GM10248 (cell line): ENCODE measurements around the gene TRAPPC12.

Source experiments
- CTCF ChIA-PET: fragments of 300-600 bp; sonication (Branson Sonifier 250); formaldehyde crosslinking; extraction: SDS; loops from one replicate; lab custom pipeline; 2021; ENCODE audit warnings: antibody characterized with exemption; lab: Yijun Ruan, JAX
- POLR2A ChIA-PET: fragments of 350-650 bp; sonication (Branson Sonifier 250); formaldehyde crosslinking; extraction: SDS; loops from one replicate; lab custom pipeline; 2020; ENCODE audit warnings: antibody characterized with exemption; lab: Yijun Ruan, JAX
- DNase-seq: peaks from one replicate; pipeline ENCODE4 v3.0.0; 2012; ENCODE audit errors: extremely low spot score
- TF ChIP-seq, protein P1 (sequence below): IDR thresholded peaks from 2 replicates; pipeline ENCODE4 v1.5.1; 2012; ENCODE audit warnings: mild to moderate bottlenecking, low read depth; ENCODE audit errors: extremely low read depth, missing control alignments, control extremely low read depth

The TRAPPC12 gene

GRCh38 chr2:3464401-3465005 lies 85.0 kb downstream of the TRAPPC12 start:
- ChIA-PET POLR2A (no interaction called here), CTCF (interaction anchor here (1.8 to 11.1 kb wide), 5 partner anchors 9 to 37 kb away, joined by 7 to 103 read pairs (median 49); no protein-coding TSS in a partner anchor)
- DNase-seq, result no peak
- TF ChIP-seq, protein P1, sequence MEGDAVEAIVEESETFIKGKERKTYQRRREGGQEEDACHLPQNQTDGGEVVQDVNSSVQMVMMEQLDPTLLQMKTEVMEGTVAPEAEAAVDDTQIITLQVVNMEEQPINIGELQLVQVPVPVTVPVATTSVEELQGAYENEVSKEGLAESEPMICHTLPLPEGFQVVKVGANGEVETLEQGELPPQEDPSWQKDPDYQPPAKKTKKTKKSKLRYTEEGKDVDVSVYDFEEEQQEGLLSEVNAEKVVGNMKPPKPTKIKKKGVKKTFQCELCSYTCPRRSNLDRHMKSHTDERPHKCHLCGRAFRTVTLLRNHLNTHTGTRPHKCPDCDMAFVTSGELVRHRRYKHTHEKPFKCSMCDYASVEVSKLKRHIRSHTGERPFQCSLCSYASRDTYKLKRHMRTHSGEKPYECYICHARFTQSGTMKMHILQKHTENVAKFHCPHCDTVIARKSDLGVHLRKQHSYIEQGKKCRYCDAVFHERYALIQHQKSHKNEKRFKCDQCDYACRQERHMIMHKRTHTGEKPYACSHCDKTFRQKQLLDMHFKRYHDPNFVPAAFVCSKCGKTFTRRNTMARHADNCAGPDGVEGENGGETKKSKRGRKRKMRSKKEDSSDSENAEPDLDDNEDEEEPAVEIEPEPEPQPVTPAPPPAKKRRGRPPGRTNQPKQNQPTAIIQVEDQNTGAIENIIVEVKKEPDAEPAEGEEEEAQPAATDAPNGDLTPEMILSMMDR, result no peak

- TF ChIP-seq, protein P1, result no peak
- CTCF ChIA-PET, result interaction anchor here (1.1 to 11.1 kb wide), 3 partner anchors 8 to 186 kb away, joined by 3 to 103 read pairs (median 3); no protein-coding TSS in a partner anchor
- DNase-seq, result no peak
- POLR2A ChIA-PET, result no interaction called here
Measured at GRCh38 chr2:3465328-3465727, 85.8 kb downstream of the TRAPPC12 start.

GRCh38 chr2:3465844-3466481 lies 86.5 kb downstream of the TRAPPC12 start:
- ChIA-PET CTCF (interaction anchor here (0.9 to 11.1 kb wide), 4 partner anchors 9 to 186 kb away, joined by 3 to 103 read pairs (median 3); no protein-coding TSS in a partner anchor), POLR2A (no interaction called here)
- TF ChIP-seq, protein P1, result no peak
- no peak for DNase-seq

GRCh38 chr2:3466482-3466863 lies 87.0 kb downstream of the TRAPPC12 start:
- DNase-seq, result no peak
- CTCF ChIA-PET, result interaction anchor here (0.9 to 11.1 kb wide), 4 partner anchors 10 to 185 kb away, joined by 3 to 103 read pairs (median 3); no protein-coding TSS in a partner anchor
- POLR2A ChIA-PET, result no interaction called here
- TF ChIP-seq, protein P1, result no peak

- POLR2A ChIA-PET, result no interaction called here
- CTCF ChIA-PET, result interaction anchor here (0.9 to 11.1 kb wide), 2 partner anchors 27 to 40 kb away, joined by 3 to 103 read pairs; no protein-coding TSS in a partner anchor
- DNase-seq, result no peak
- TF ChIP-seq, protein P1, result no peak
Measured at GRCh38 chr2:3466966-3467365, 87.5 kb downstream of the TRAPPC12 start.

GRCh38 chr2:3467654-3468053 lies 88.2 kb downstream of the TRAPPC12 start:
- ChIA-PET POLR2A (no interaction called here), CTCF (interaction anchor here (11.1 kb wide), 1 partner anchor 41 kb away, joined by 103 read pairs; no protein-coding TSS in a partner anchor)
- no peak for DNase-seq
- TF ChIP-seq, protein P1, result no peak
